ENCODE measurements around the gene RHCG.

Gene RHCG

DNA sequence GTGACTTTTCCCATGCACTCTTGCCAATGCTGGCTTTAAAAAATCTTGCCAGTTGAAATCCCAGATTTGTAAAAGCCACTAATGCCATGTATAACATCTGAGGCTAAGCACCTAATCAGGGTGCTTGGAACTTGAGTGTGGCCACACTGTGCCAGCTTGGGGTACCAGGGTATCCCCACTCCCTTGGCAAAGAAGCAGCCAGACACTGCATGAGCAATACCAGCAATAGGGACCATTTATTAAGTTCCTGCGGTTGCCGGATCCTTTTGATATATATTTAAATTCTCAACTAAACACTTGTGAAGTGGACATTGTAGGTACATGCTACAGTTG lies 2.2 kb upstream of the RHCG start:
- H2AFZ ChIP-seq (ENCODE audit: low read length) = no peak overlapping the region
- H3K9me3 ChIP-seq (replicated peaks; ENCODE audit: insufficient read depth, low read length) = no peaks in the 10 kb centered on the region
- no peaks in the 10 kb centered on the region for H3K79me2 ChIP-seq (ENCODE audit: low read length)
- no peaks in the 10 kb centered on the region for H4K20me1 ChIP-seq (ENCODE audit: insufficient read depth, low read length)
- H3K4me2 ChIP-seq (ENCODE audit: low read depth, low read length) = no peak overlapping the region
- peaks cover 8% of the 10 kb centered on the region; the same call in 1 of the 2 replicates for H3K4me1 ChIP-seq (ENCODE audit: low read length)
- H3F3A ChIP-seq (ENCODE audit: insufficient read depth, low read length) = no peaks in the 10 kb centered on the region
- no peak for DNase-seq
- no peaks in the 10 kb centered on the region for H3K9me2 ChIP-seq (replicated peaks; ENCODE audit: insufficient read depth, low read length)
- no peak overlapping the region for H3K9ac ChIP-seq (ENCODE audit: low read length)
- H3K4me3 ChIP-seq (ENCODE audit: low read length) = no peak overlapping the region
- no peak overlapping the region for H3K27ac ChIP-seq (ENCODE audit: low read length)
- peaks cover 19% of the 10 kb centered on the region for H3K27me3 ChIP-seq (replicated peaks; ENCODE audit: insufficient read depth, low read length)
- no peak for TF ChIP-seq EZH2phosphoT487 (IDR thresholded peaks at IDR 0.05; ENCODE audit: low read length)
- TF ChIP-seq, protein P1, sequence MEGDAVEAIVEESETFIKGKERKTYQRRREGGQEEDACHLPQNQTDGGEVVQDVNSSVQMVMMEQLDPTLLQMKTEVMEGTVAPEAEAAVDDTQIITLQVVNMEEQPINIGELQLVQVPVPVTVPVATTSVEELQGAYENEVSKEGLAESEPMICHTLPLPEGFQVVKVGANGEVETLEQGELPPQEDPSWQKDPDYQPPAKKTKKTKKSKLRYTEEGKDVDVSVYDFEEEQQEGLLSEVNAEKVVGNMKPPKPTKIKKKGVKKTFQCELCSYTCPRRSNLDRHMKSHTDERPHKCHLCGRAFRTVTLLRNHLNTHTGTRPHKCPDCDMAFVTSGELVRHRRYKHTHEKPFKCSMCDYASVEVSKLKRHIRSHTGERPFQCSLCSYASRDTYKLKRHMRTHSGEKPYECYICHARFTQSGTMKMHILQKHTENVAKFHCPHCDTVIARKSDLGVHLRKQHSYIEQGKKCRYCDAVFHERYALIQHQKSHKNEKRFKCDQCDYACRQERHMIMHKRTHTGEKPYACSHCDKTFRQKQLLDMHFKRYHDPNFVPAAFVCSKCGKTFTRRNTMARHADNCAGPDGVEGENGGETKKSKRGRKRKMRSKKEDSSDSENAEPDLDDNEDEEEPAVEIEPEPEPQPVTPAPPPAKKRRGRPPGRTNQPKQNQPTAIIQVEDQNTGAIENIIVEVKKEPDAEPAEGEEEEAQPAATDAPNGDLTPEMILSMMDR (IDR thresholded peaks at IDR 0.05; ENCODE audit: low read length) = no peak
- no peak for TF ChIP-seq EZH2 (optimal IDR thresholded peaks at IDR 0.05; ENCODE audit: low read depth, low read length)
- H3K36me3 ChIP-seq (replicated peaks; ENCODE audit: insufficient read depth, low read length) = no peaks in the 10 kb centered on the region

DNA sequence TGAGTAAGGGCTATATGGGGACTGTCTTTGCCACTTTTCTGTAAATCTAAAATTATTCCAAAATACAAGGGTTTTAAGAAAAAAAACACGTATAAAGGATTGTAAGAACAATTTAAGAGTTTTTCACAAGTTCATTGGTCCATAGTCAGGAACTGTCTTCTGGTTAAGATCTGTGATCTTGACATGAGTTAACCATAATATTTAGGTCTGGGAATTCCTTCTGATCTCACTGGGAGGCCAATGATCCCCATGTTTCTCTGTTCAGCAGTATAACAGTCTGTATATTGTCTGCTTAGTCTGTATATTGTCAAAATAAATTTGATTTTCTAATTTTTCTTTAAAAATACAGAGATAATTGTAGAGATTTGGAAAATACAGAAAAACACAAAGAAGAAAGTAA lies 848 bp upstream of the RHCG start:
- Histone ChIP-seq H3K79me2 (ENCODE audit: low read length) (no peaks in the 10 kb centered on the region), H3K27me3 (replicated peaks; ENCODE audit: insufficient read depth, low read length) (peaks cover 26% of the 10 kb centered on the region), H3K36me3 (replicated peaks; ENCODE audit: insufficient read depth, low read length) (no peaks in the 10 kb centered on the region), H2AFZ (ENCODE audit: low read length) (no peak overlapping the region), H3K4me3 (ENCODE audit: low read length) (no peak overlapping the region), H3K9me3 (replicated peaks; ENCODE audit: insufficient read depth, low read length) (no peaks in the 10 kb centered on the region), H3K9ac (ENCODE audit: low read length) (no peak overlapping the region), H3K9me2 (replicated peaks; ENCODE audit: insufficient read depth, low read length) (no peaks in the 10 kb centered on the region), H3F3A (ENCODE audit: insufficient read depth, low read length) (no peaks in the 10 kb centered on the region), H3K27ac (ENCODE audit: low read length) (no peak overlapping the region), H3K4me2 (ENCODE audit: low read depth, low read length) (no peak overlapping the region), H4K20me1 (ENCODE audit: insufficient read depth, low read length) (no peaks in the 10 kb centered on the region), H3K4me1 (ENCODE audit: low read length) (peaks cover 8% of the 10 kb centered on the region; the same call in 1 of the 2 replicates)
- TF ChIP-seq, protein P1 (IDR thresholded peaks at IDR 0.05; ENCODE audit: low read length) = no peak
- TF ChIP-seq EZH2 (optimal IDR thresholded peaks at IDR 0.05; ENCODE audit: low read depth, low read length) (no peak), EZH2phosphoT487 (IDR thresholded peaks at IDR 0.05; ENCODE audit: low read length) (no peak)
- DNase-seq = no peak

DNA sequence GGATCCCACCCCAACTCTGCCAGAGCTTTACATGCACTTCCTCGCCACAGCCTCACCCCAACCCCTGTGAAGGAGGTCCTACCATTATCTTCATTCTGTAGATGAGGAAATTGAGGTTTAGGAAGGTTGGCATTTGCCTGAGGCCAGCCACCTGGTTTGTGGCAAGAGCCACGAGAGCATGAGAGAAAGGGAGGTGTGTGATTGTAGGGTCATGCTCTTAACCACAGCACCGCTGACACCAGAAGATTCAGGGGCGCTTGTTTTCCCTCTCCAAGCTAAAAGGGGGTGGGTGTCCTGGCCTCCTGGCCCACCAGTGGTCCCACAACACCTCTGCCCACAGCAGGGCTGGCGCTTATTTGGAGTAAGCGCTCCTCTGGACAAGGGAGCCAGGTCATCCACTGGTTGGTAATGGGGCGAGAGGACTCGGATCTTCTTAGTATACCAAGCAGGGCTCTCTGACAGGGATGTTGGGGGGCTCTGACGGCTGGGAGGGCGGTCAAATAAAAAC lies 691 bp downstream of the RHCG start:
- Histone ChIP-seq H3K27ac (ENCODE audit: low read length) (no peak overlapping the region), H3K4me1 (ENCODE audit: low read length) (peaks cover 8% of the 10 kb centered on the region; the same call in 1 of the 2 replicates), H2AFZ (ENCODE audit: low read length) (no peak overlapping the region), H3K9me2 (replicated peaks; ENCODE audit: insufficient read depth, low read length) (no peaks in the 10 kb centered on the region), H3K27me3 (replicated peaks; ENCODE audit: insufficient read depth, low read length) (peaks cover 26% of the 10 kb centered on the region), H3K9ac (ENCODE audit: low read length) (no peak overlapping the region), H3K36me3 (replicated peaks; ENCODE audit: insufficient read depth, low read length) (no peaks in the 10 kb centered on the region), H3K79me2 (ENCODE audit: low read length) (no peaks in the 10 kb centered on the region), H3K9me3 (replicated peaks; ENCODE audit: insufficient read depth, low read length) (no peaks in the 10 kb centered on the region), H3K4me3 (ENCODE audit: low read length) (peak overlapping the region; percentile 10; the same call in 1 of the 2 replicates), H3F3A (ENCODE audit: insufficient read depth, low read length) (no peaks in the 10 kb centered on the region), H4K20me1 (ENCODE audit: insufficient read depth, low read length) (no peaks in the 10 kb centered on the region), H3K4me2 (ENCODE audit: low read depth, low read length) (peak overlapping the region; percentile 53; the same call in 1 of the 2 replicates)
- TF ChIP-seq EZH2phosphoT487 (IDR thresholded peaks at IDR 0.05; ENCODE audit: low read length) (no peak), EZH2 (optimal IDR thresholded peaks at IDR 0.05; ENCODE audit: low read depth, low read length) (no peak)
- TF ChIP-seq, protein P1 (IDR thresholded peaks at IDR 0.05; ENCODE audit: low read length) = no peak
- peak; percentile 60 for DNase-seq
